HL-60 (cell line): Measurements from ENCODE around the gene ARHGEF12.

Source experiments
- DNase-seq, 2 experiments: peaks; one replicate each; pipeline ENCODE4 v3.0.0-alpha.2; 2010 to 2020; ENCODE audit warnings: low read depth in 1 of 2, low spot score in 1 of 2
- H3K27ac ChIP-seq: fragments of 250-450 bp; sonication (Bioruptor Pico); replicated peaks from 2 replicates; pipeline ENCODE4 v1.5.1; 2020; ENCODE audit warnings: mild to moderate bottlenecking, moderate library complexity
- H3K27me3 ChIP-seq: fragments of 250-450 bp; sonication (Bioruptor Pico); 2 replicates; pipeline ENCODE4 v1.5.1; 2021; ENCODE audit warnings: mild to moderate bottlenecking, moderate library complexity; ENCODE audit not compliant: insufficient read depth, poor library complexity, severe bottlenecking
- H3K4me3 ChIP-seq: replicated peaks from 2 replicates; pipeline ENCODE4 v1.5.1; 2011; ENCODE audit warnings: mild to moderate bottlenecking, control low read depth, low read length; ENCODE audit not compliant: insufficient read depth
- GABPA ChIP-seq: IDR thresholded peaks from 2 replicates; pipeline ENCODE4 v1.6.1; 2012; ENCODE audit warnings: low read depth
- POLR2AphosphoS5 ChIP-seq: IDR thresholded peaks from 2 replicates; pipeline ENCODE4 v1.6.1; 2012; ENCODE audit warnings: low read depth
- SPI1 ChIP-seq: IDR thresholded peaks from 2 replicates; pipeline ENCODE4 v1.6.1; 2012; ENCODE audit warnings: low read depth, mild to moderate bottlenecking, borderline replicate concordance
- TF ChIP-seq, protein P1 (sequence below): IDR thresholded peaks from 2 replicates; pipeline ENCODE4 v1.6.1; 2012; ENCODE audit warnings: low read depth; ENCODE audit not compliant: insufficient replicate concordance
- TF ChIP-seq, protein P2 (sequence below): IDR thresholded peaks from one replicate; pipeline ENCODE4 v1.5.1; 2011; ENCODE audit warnings: low read length, control low read depth, inconsistent platforms; ENCODE audit not compliant: insufficient read depth

ARHGEF12 gene

DNA sequence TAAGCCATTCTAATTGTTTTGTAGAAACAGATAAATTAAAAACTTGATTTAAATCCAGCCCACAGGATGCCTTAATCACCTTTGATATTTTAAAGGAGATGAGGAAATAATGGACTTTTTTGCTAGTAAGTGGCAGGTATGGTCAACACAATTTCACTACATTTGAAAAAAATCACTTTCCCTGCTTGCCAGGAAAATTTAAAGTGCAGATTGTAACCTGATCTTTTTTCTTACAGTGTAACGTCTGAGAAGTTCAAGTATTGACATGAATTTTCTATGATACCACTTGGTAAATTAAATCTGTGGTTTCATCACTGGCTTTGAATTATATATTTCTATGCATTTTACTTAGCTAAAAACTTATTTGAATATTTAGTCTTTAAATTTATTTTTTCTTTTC, 65.3 kb downstream of the ARHGEF12 start:
- DNase-seq: no peak
- Histone ChIP-seq H3K27ac (no peak overlapping the region), H3K4me3 (no peak overlapping the region), H3K27me3 (peaks cover 10% of the 10 kb centered on the region)
- TF ChIP-seq POLR2AphosphoS5 (no peak), SPI1 (no peak)
- TF ChIP-seq, protein P1, sequence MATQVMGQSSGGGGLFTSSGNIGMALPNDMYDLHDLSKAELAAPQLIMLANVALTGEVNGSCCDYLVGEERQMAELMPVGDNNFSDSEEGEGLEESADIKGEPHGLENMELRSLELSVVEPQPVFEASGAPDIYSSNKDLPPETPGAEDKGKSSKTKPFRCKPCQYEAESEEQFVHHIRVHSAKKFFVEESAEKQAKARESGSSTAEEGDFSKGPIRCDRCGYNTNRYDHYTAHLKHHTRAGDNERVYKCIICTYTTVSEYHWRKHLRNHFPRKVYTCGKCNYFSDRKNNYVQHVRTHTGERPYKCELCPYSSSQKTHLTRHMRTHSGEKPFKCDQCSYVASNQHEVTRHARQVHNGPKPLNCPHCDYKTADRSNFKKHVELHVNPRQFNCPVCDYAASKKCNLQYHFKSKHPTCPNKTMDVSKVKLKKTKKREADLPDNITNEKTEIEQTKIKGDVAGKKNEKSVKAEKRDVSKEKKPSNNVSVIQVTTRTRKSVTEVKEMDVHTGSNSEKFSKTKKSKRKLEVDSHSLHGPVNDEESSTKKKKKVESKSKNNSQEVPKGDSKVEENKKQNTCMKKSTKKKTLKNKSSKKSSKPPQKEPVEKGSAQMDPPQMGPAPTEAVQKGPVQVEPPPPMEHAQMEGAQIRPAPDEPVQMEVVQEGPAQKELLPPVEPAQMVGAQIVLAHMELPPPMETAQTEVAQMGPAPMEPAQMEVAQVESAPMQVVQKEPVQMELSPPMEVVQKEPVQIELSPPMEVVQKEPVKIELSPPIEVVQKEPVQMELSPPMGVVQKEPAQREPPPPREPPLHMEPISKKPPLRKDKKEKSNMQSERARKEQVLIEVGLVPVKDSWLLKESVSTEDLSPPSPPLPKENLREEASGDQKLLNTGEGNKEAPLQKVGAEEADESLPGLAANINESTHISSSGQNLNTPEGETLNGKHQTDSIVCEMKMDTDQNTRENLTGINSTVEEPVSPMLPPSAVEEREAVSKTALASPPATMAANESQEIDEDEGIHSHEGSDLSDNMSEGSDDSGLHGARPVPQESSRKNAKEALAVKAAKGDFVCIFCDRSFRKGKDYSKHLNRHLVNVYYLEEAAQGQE: no peak

DNA sequence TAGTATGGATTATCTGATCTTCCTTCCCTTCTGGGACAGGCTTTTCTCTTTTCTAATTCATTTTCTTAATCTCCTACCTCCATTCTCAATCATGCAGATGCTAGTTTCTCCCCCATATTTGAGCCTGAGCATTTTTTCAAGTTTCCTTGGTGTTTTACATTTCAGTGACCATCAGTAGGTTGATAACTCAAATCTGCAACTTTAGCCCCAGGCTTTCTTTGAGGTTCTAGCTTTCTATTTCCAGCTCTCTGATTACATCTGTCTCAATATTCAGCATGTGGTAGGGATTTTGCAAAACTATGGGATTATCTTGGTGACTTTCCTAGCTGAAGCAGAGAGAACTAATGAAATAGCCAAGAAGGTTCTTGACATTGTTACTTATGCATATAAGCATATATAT, 67.8 kb downstream of the ARHGEF12 start:
- TF ChIP-seq, protein P1: no peak
- TF ChIP-seq GABPA (no peak), SPI1 (no peak), POLR2AphosphoS5 (no peak)
- TF ChIP-seq, protein P2, sequence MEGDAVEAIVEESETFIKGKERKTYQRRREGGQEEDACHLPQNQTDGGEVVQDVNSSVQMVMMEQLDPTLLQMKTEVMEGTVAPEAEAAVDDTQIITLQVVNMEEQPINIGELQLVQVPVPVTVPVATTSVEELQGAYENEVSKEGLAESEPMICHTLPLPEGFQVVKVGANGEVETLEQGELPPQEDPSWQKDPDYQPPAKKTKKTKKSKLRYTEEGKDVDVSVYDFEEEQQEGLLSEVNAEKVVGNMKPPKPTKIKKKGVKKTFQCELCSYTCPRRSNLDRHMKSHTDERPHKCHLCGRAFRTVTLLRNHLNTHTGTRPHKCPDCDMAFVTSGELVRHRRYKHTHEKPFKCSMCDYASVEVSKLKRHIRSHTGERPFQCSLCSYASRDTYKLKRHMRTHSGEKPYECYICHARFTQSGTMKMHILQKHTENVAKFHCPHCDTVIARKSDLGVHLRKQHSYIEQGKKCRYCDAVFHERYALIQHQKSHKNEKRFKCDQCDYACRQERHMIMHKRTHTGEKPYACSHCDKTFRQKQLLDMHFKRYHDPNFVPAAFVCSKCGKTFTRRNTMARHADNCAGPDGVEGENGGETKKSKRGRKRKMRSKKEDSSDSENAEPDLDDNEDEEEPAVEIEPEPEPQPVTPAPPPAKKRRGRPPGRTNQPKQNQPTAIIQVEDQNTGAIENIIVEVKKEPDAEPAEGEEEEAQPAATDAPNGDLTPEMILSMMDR: no peak
- Histone ChIP-seq H3K27ac (no peak overlapping the region), H3K27me3 (peaks cover 10% of the 10 kb centered on the region), H3K4me3 (no peak overlapping the region)
- DNase-seq: no peak

DNA sequence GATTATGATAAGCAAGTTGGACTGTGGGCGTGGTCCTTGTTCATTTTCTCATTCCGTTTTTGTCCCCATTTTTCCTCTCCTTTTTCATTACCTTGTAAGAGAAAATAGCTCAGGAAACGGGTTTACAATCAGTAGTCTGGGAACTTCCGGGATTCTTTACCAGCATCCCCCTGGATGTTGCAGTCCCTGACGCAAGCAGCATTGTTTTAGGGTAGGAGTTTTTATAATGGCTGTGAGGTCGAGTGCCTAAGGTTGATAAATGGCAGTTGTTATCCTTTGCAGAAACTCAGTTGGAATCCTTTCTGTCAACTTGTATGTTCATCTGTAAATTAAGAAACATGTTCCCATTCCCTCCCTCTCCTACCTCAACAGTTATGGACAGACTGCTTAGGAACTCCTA, 68.3 kb downstream of the ARHGEF12 start:
- Histone ChIP-seq H3K27ac (no peak overlapping the region), H3K27me3 (peaks cover 7% of the 10 kb centered on the region), H3K4me3 (no peak overlapping the region)
- TF ChIP-seq GABPA (no peak), SPI1 (no peak), POLR2AphosphoS5 (no peak)
- TF ChIP-seq, protein P2: no peak
- TF ChIP-seq, protein P1: no peak
- no peak for DNase-seq

DNA sequence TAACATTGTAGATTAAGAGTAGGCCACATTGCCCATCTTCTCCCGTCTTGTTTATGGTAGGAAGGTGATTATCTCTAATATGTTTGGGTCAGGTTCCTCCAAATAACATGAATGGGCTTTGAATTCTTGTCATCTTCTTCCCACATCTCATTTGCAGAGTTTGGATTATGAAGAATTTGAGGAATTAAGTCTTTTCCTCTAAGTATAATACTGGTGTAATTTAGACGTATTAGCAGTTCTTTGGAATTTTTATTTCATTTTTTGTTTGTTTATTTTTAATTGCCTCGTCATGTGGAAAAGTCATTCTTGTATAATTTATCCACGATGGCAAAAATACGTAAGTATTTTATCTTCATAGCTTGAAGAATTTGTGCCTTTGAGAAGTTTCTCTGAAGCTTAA, 73.4 kb downstream of the ARHGEF12 start:
- H3K27me3 ChIP-seq: peaks cover 18% of the 10 kb centered on the region
- no peak for DNase-seq
- no peak overlapping the region for H3K4me3 ChIP-seq
- no peak overlapping the region for H3K27ac ChIP-seq
- no peak for TF ChIP-seq POLR2AphosphoS5
- no peak for TF ChIP-seq SPI1
- TF ChIP-seq, protein P2: no peak
- TF ChIP-seq GABPA: no peak
- TF ChIP-seq, protein P1: no peak
